Heart left ventricle (tissue), 16 donors: ENCODE data around the gene NFIC. TPM values are rescaled to one million over a fixed set of nuclear protein-coding genes. Genes with fewer than 3 reads are reported as not detected.

Source experiments
- ATAC-seq, 4 donors: fragments of 200-7000 bp; cut with Tn5 transposase; one replicate each; pipeline ENCODE4 v1.9.1; 2020 to 2022; ENCODE audit warnings: moderate library complexity in 4 of 4, mild to moderate bottlenecking in 3 of 4, moderate number of reproducible peaks in 1 of 4
- DNase-seq, 5 donors: peaks; one replicate each; pipeline ENCODE4 v3.0.0-alpha.2; 2020
- H3K27ac ChIP-seq, 12 donors: fragments of 200-600 bp; sonication (generic) in 4 of 12; one replicate each; pipeline versions ENCODE4 v1.5.0 to v1.8.0; 2016 to 2022; ENCODE audit warnings: mild to moderate bottlenecking in 2 of 12
- H3K27me3 ChIP-seq, 9 donors: fragments of 200-600 bp; sonication (generic) in 2 of 9; one replicate each; pipeline versions ENCODE4 v1.5.1 to v1.8.0; 2016 to 2022; ENCODE audit warnings: mild to moderate bottlenecking in 3 of 9
- H3K36me3 ChIP-seq, 9 donors: fragments of 200-600 bp; sonication (generic) in 2 of 9; one replicate each; pipeline versions ENCODE4 v1.5.0 to v1.8.0; 2018 to 2022; ENCODE audit warnings: mild to moderate bottlenecking in 2 of 9
- H3K4me1 ChIP-seq, 12 donors: fragments of 200-600 bp; sonication (generic) in 4 of 12; one replicate each; pipeline versions ENCODE4 v1.5.0 to v1.8.0; 2016 to 2022; ENCODE audit warnings: mild to moderate bottlenecking in 3 of 12
- H3K4me3 ChIP-seq, 12 donors: fragments of 200-600 bp; sonication (generic) in 4 of 12; one replicate each; pipeline versions ENCODE4 v1.5.0 to v1.8.0; 2017 to 2022; ENCODE audit warnings: mild to moderate bottlenecking in 9 of 12, moderate library complexity in 4 of 12
- H3K9me3 ChIP-seq, 12 donors: fragments of 200-600 bp; sonication (generic) in 4 of 12; one replicate each; pipeline versions ENCODE4 v1.5.0 to v1.8.0; 2016 to 2022; ENCODE audit warnings: mild to moderate bottlenecking in 1 of 12
- POLR2A ChIP-seq, 2 donors: fragments of 450-650 bp; IDR thresholded peaks; one replicate each; pipeline ENCODE4 v1.6.1; 2017; ENCODE audit warnings: antibody characterized with exemption in 2 of 2, mild to moderate bottlenecking in 2 of 2, moderate library complexity in 2 of 2
- WGBS, 4 donors: extraction: QIAGEN DNeasy Blood & Tissue Kit in 2 of 4; methylation state at CpG; one replicate each; pipeline versions ENCODE4 v1.1.5 to v1.1.7; 2013 to 2018; 5-methylcytosine and 5-hydroxymethylcytosine counted together
- intact Hi-C, 10 donors: fragments of 100-400 bp; cut with DNase I; formaldehyde crosslinking; loops; one replicate each; pipeline versions ENCODE4 v1.11.1 to v1.14.2; 2022
- polyA plus RNA-seq, 2 donors: library from polyadenylated mRNA; stranded (reverse); fragments of 200-250 nt; gene quantifications; one replicate each; pipeline ENCODE4 v1.2.3, GENCODE V29; 2013
- total RNA-seq, 9 donors: library from RNA; depleted of rRNA in 2 of 9; stranded (reverse); fragments of >200 nt in 2 of 9; fragmentation: NEBNext Ultra II Directional in 3 of 9; extraction: Animal tissue kit (Norgen Biotek cat#: 25700) in 3 of 9; gene quantifications; one replicate each; pipeline versions ENCODE4 v1.1.0 to v1.2.4, GENCODE V29; 2016 to 2023
- TF ChIP-seq, protein P1 (sequence below), 12 donors: fragments of 200-600 bp; sonication (generic) in 4 of 12; IDR thresholded peaks; one replicate each; pipeline versions ENCODE4 v1.5.0 to v1.8.0; 2018 to 2022; ENCODE audit warnings: antibody characterized with exemption in 12 of 12, mild to moderate bottlenecking in 5 of 12
- donor health status: ischemic (EF 13 %, LVEDD 7.1; RV severe dilation, severe dysfunction).
- donor health status: healthy with polysubstance abuse.
- donor health status: DM: no; HTN: yes; CAD: no.
- donor health status: DM: no; HTN: no; CAD: no.
- donor health status: ischemic (EF 25% LVEDD 6.9; RV normal size, moderate dysfunction).
- donor health status: ischemic (EF 25% LVEDD 5.7; RV mildly dilated, moderate dysfunction).
- donor health status: healthy.
- donor health status: DM: yes; HTN: yes; CAD: no.
- donor health status: ischemic (EF 35%, LVEDD 5.7; RV mildly dilated, moderate dysfunction).
- donor health status: nonischemic (EF 11% LVEDD 7.7; RV severe dilation, severe dysfunction).
- donor health status: DM: yes; HTN: yes; CAD: no.
- donor health status: PGD.
- donor health status: ischemic (EF 29% LVEDD 5.4; RV normal size, mild dysfunction).
- donor health status: nonischemic (EF 23%, LVEDD 6.1; RV moderate dilation, normal function).

NFIC gene
- total and polyA plus RNA-seq, 11 donors = 107 to 267 (median 159) TPM

DNA sequence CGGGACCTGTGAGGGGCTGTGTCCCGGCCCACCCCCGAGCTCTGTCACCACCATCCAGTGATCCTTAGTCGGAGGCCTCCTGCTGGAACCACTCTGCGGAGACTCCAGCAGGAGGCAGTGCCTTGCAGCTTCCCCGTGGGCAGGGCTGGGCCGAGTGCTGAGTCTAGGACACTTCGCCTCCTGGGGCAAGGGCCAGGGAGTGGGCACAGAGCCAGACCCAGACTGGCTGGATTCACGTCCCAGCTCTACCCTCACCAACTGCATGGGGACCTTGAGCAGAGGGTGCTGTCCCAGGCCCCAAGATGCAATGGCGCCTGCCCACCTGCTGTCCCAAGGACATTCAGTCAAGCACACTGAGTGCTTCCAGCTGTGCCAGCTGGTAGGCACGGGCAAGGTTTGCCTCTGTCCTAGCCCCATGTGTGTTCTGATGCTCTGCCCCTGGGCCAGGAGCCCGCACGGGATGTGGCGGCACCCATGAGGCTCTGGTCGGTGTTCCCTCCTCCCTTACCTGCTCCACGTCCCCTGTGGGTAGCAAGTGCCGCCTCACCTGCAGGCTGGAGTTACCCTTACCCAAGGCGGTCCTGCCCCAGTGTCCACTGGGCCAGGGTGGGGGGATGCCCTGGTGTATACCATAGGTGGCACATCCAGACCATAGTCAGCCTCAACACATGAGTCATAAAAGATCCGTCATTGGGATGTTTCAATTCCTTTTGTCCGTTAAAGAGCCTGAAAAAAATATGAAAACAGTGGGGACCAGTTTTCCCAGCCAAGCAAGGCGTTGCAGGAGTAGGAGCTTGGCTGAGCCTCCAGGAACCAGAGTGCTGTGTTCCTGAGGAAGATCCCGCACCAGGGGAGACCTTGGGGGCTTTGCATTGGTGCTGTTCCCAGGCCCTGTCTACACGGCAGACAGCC lies 147.1 kb downstream of the NFIC start:
- TF ChIP-seq, protein P1, sequence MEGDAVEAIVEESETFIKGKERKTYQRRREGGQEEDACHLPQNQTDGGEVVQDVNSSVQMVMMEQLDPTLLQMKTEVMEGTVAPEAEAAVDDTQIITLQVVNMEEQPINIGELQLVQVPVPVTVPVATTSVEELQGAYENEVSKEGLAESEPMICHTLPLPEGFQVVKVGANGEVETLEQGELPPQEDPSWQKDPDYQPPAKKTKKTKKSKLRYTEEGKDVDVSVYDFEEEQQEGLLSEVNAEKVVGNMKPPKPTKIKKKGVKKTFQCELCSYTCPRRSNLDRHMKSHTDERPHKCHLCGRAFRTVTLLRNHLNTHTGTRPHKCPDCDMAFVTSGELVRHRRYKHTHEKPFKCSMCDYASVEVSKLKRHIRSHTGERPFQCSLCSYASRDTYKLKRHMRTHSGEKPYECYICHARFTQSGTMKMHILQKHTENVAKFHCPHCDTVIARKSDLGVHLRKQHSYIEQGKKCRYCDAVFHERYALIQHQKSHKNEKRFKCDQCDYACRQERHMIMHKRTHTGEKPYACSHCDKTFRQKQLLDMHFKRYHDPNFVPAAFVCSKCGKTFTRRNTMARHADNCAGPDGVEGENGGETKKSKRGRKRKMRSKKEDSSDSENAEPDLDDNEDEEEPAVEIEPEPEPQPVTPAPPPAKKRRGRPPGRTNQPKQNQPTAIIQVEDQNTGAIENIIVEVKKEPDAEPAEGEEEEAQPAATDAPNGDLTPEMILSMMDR (IDR thresholded peaks at IDR 0.05) = no peak
- no peak for TF ChIP-seq POLR2A (IDR thresholded peaks at IDR 0.05)
- H3K27me3 ChIP-seq = no peaks in the 10 kb centered on the region
- peaks cover 0 to 24% (median 2%) of the 10 kb centered on the region in 9 donors for H3K36me3 ChIP-seq
- no peaks in the 10 kb centered on the region for H3K9me3 ChIP-seq
- H3K4me3 ChIP-seq = no peak overlapping the region
- 75 to 86% (median 81%) methylated on average over 15 to 23 of the region's 23 CpGs for WGBS, 4 donors
- intact Hi-C loops = no loop called here
- ATAC-seq = peak in 2 of 4 donors; percentile 13 to 46
- DNase-seq = peak in 2 of 5 donors; percentile 49 to 70
- peaks cover 0 to 54% (median 14%) of the 10 kb centered on the region in 12 donors for H3K4me1 ChIP-seq
- H3K27ac ChIP-seq = no peak overlapping the region

GRCh38 chr19:3514930-3515329 lies 148.5 kb downstream of the NFIC start:
- Histone ChIP-seq H3K27me3 (no peaks in the 10 kb centered on the region), H3K27ac (no peak overlapping the region), H3K4me3 (no peak overlapping the region), H3K36me3 (peaks cover 0 to 25% (median 5%) of the 10 kb centered on the region in 9 donors), H3K9me3 (no peaks in the 10 kb centered on the region), H3K4me1 (peaks cover 0 to 50% (median 11%) of the 10 kb centered on the region in 12 donors)
- no peak for ATAC-seq
- TF ChIP-seq, protein P1 (IDR thresholded peaks at IDR 0.05) = no peak
- no peak for TF ChIP-seq POLR2A (IDR thresholded peaks at IDR 0.05)
- 87 to 91% (median 89%) methylated on average over 10 to 12 of the region's 12 CpGs for whole genome bisulfite sequencing, 4 donors
- intact Hi-C loops = no loop called here
- no peak for DNase-seq

DNA sequence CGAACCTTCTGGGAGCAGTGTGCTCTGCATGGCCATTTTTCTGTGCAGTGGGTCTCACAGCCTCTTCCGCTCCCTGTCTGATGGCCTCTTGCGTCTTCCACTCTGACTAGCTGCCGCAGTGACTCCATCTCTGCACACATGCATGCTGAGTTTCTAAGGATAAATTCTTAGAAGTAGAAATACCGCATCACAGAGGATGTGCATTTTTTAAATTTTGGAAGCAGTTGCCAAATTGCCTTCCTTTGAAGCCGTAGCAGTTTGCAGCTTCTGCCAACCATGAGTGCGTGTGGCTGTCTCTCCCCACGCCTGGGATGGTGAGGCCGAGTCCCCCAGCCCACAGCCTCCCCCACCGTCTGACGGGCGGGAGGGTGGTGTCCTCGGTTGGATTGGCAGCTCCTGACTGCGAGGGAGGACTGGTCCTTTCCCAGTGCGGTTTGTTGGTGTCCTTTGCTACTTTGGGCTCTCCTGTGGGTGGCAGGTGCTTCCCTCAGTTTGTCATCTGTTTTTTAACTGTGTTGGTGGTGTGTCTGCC lies 149.6 kb downstream of the NFIC start:
- Histone ChIP-seq H3K4me3 (no peak overlapping the region), H3K9me3 (no peaks in the 10 kb centered on the region), H3K27me3 (no peaks in the 10 kb centered on the region), H3K36me3 (peaks cover 0 to 27% (median 5%) of the 10 kb centered on the region in 9 donors), H3K4me1 (peaks cover 0 to 51% (median 11%) of the 10 kb centered on the region in 12 donors), H3K27ac (no peak overlapping the region)
- no peak for DNase-seq
- intact Hi-C loops = no loop called here
- TF ChIP-seq POLR2A (IDR thresholded peaks at IDR 0.05) = no peak
- TF ChIP-seq, protein P1 (IDR thresholded peaks at IDR 0.05) = no peak
- ATAC-seq = no peak
- WGBS, 4 donors = 65 to 76% (median 73%) methylated on average over 15 of the region's 15 CpGs

GRCh38 chr19:3516675-3517207 lies 150.4 kb downstream of the NFIC start:
- intact Hi-C loops = no loop called here
- Histone ChIP-seq H3K27me3 (no peaks in the 10 kb centered on the region), H3K36me3 (peaks cover 0 to 32% (median 5%) of the 10 kb centered on the region in 9 donors), H3K4me1 (peaks cover 0 to 43% (median 11%) of the 10 kb centered on the region in 12 donors), H3K9me3 (no peaks in the 10 kb centered on the region), H3K4me3 (no peak overlapping the region), H3K27ac (no peak overlapping the region)
- DNase-seq = no peak
- 75 to 81% (median 77%) methylated on average over 6 to 15 of the region's 15 CpGs for WGBS, 4 donors
- no peak for ATAC-seq
- TF ChIP-seq, protein P1 (IDR thresholded peaks at IDR 0.05) = no peak
- no peak for TF ChIP-seq POLR2A (IDR thresholded peaks at IDR 0.05)
